Panc1 (cell line): Measurements from ENCODE around the gene ZNF33A. TPM values are rescaled to one million over a fixed set of nuclear protein-coding genes. Genes with fewer than 3 reads are reported as not detected.

Experiments
- ATAC-seq: fragments of 200-7000 bp; cut with Tn5 transposase; 2 replicates; pipeline ENCODE4 v1.9.1; 2020; ENCODE audit warnings: mild to moderate bottlenecking, moderate library complexity
- BruUV-seq: library from RNA; stranded (reverse); fragments of 400-500 nt; replicated peaks from 2 replicates; lab custom pipeline; 2021; lab: Mats Ljungman, UMichigan
- CTCF ChIA-PET: fragments of 300-600 bp; sonication (Branson Sonifier 250); formaldehyde crosslinking; loops from one replicate; lab custom pipeline; 2022; ENCODE audit warnings: antibody characterized with exemption; lab: Charles Lee
- POLR2A ChIA-PET: fragments of 300-600 bp; sonication (Branson Sonifier 250); formaldehyde crosslinking; loops from one replicate; lab custom pipeline; 2022; ENCODE audit warnings: antibody characterized with exemption; lab: Charles Lee
- DNase-seq: peaks from one replicate; pipeline ENCODE4 v3.0.0-alpha.2; 2010; ENCODE audit warnings: low read depth, low spot score
- H3K27ac ChIP-seq: 2 replicates; pipeline ENCODE4 v1.5.1; 2011; ENCODE audit warnings: mild to moderate bottlenecking, low read length, inconsistent platforms
- H3K27me3 ChIP-seq: fragments of 200-500 bp; sonication (Bioruptor generic); 2 replicates; pipeline ENCODE4 v1.6.0; 2014; ENCODE audit warnings: low read length, inconsistent platforms; ENCODE audit not compliant: control insufficient read depth, insufficient read depth
- H3K36me3 ChIP-seq: fragments of 200-500 bp; sonication (Bioruptor generic); 2 replicates; pipeline ENCODE4 v1.5.1; 2014; ENCODE audit warnings: inconsistent platforms, mild to moderate bottlenecking, low read length, moderate library complexity; ENCODE audit not compliant: control insufficient read depth, insufficient read depth
- H3K4me1 ChIP-seq: 2 replicates; pipeline ENCODE4 v1.5.1; 2011; ENCODE audit warnings: inconsistent platforms, mild to moderate bottlenecking, low read length, moderate library complexity; ENCODE audit not compliant: control insufficient read depth, insufficient read depth
- H3K4me3 ChIP-seq, 2 experiments: 2 replicates each; pipeline ENCODE4 v1.5.1; 2011 to 2012; ENCODE audit warnings: low read depth in 2 of 2, low read length in 2 of 2, mild to moderate bottlenecking in 2 of 2, inconsistent platforms in 1 of 2, moderate library complexity in 1 of 2
- H3K9me3 ChIP-seq: fragments of 200-500 bp; sonication (Bioruptor generic); 2 replicates; pipeline ENCODE4 v1.5.1; 2014; ENCODE audit warnings: low read depth, mild to moderate bottlenecking, inconsistent platforms, low read length, moderate library complexity; ENCODE audit not compliant: control insufficient read depth, insufficient read depth
- POLR2AphosphoS5 ChIP-seq: IDR thresholded peaks from 2 replicates; pipeline ENCODE4 v1.6.1; 2012; ENCODE audit warnings: mild to moderate bottlenecking, low read depth, low read length, moderate library complexity
- SIN3A ChIP-seq: IDR thresholded peaks from 2 replicates; pipeline ENCODE4 v1.6.1; 2012; ENCODE audit warnings: low read depth, mild to moderate bottlenecking, low read length, moderate library complexity, borderline replicate concordance; ENCODE audit not compliant: insufficient read depth
- TCF7L2 ChIP-seq: IDR thresholded peaks from 2 replicates; pipeline ENCODE4 v1.6.1; 2011; ENCODE audit warnings: mild to moderate bottlenecking, low read depth, low read length, inconsistent platforms
- in situ Hi-C: cut with HindIII; loops from 2 replicates; pipeline ENCODE4 v1.10.0; 2016; ENCODE audit warnings: low sequenced_read_pairs, low pct_unique_long_range_greater_than_20kb
- intact Hi-C: fragments of 100-400 bp; cut with micrococcal nuclease; formaldehyde crosslinking; loops from one replicate; pipeline ENCODE4 v1.10.0; 2022; ENCODE audit not compliant: unreplicated experiment
- total RNA-seq: library from RNA; stranded (reverse); gene quantifications from one replicate; pipeline ENCODE4 v1.2.1, GENCODE V29; 2021; ENCODE audit not compliant: unreplicated experiment
- TF ChIP-seq, protein P1 (sequence below): fragments of 450-650 bp; IDR thresholded peaks from 2 replicates; pipeline ENCODE4 v1.5.1; 2017; ENCODE audit warnings: mild to moderate bottlenecking
- TF ChIP-seq, protein P2 (sequence below), 2 experiments: IDR thresholded peaks; 2 replicates each; pipeline ENCODE4 v1.6.1; 2011 to 2012; ENCODE audit warnings: low read depth in 2 of 2, control low read depth in 1 of 2, low read length in 1 of 2, mild to moderate bottlenecking in 1 of 2, moderate library complexity in 1 of 2; ENCODE audit not compliant: insufficient read depth in 1 of 2

ZNF33A gene
- total RNA-seq, 1 experiment from 2014 or later = 16.9 TPM

DNA sequence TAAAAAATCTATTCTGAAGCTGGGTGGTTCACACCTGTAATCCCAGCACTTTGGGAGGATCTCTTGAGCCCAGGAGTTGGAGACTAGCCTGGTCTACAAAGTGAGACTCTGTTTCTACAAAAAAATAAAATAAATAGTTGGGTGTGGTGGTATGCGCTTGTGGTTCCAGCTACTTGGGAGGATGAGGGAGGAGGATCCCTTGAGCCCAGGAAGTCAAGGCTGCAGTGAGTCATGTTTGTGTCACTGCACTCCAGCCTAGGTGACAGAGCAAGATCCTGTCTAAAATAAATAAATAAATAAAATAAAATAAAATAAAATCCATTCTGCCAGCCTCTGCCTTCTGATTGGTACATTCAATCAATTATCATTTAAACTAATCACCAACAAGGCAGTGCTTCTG is 17.5 kb downstream of the ZNF33A start:
- DNase-seq (no peak), ATAC-seq (no peak)
- no peak overlapping the region for H3K4me3 ChIP-seq
- no peaks in the 10 kb centered on the region for H3K4me1 ChIP-seq
- no TSS peak for BruUV-seq
- ChIA-PET CTCF (no interaction called here), POLR2A (no interaction called here)
- intact Hi-C loops (no loop called here), in situ Hi-C loops (no loop called here)
- H3K9me3 ChIP-seq = no peaks in the 10 kb centered on the region
- no peaks in the 10 kb centered on the region for H3K27me3 ChIP-seq
- no peak overlapping the region for H3K27ac ChIP-seq
- TF ChIP-seq SIN3A (no peak), POLR2AphosphoS5 (no peak), TCF7L2 (no peak)
- TF ChIP-seq, protein P1, sequence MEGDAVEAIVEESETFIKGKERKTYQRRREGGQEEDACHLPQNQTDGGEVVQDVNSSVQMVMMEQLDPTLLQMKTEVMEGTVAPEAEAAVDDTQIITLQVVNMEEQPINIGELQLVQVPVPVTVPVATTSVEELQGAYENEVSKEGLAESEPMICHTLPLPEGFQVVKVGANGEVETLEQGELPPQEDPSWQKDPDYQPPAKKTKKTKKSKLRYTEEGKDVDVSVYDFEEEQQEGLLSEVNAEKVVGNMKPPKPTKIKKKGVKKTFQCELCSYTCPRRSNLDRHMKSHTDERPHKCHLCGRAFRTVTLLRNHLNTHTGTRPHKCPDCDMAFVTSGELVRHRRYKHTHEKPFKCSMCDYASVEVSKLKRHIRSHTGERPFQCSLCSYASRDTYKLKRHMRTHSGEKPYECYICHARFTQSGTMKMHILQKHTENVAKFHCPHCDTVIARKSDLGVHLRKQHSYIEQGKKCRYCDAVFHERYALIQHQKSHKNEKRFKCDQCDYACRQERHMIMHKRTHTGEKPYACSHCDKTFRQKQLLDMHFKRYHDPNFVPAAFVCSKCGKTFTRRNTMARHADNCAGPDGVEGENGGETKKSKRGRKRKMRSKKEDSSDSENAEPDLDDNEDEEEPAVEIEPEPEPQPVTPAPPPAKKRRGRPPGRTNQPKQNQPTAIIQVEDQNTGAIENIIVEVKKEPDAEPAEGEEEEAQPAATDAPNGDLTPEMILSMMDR = no peak
- TF ChIP-seq, protein P2, sequence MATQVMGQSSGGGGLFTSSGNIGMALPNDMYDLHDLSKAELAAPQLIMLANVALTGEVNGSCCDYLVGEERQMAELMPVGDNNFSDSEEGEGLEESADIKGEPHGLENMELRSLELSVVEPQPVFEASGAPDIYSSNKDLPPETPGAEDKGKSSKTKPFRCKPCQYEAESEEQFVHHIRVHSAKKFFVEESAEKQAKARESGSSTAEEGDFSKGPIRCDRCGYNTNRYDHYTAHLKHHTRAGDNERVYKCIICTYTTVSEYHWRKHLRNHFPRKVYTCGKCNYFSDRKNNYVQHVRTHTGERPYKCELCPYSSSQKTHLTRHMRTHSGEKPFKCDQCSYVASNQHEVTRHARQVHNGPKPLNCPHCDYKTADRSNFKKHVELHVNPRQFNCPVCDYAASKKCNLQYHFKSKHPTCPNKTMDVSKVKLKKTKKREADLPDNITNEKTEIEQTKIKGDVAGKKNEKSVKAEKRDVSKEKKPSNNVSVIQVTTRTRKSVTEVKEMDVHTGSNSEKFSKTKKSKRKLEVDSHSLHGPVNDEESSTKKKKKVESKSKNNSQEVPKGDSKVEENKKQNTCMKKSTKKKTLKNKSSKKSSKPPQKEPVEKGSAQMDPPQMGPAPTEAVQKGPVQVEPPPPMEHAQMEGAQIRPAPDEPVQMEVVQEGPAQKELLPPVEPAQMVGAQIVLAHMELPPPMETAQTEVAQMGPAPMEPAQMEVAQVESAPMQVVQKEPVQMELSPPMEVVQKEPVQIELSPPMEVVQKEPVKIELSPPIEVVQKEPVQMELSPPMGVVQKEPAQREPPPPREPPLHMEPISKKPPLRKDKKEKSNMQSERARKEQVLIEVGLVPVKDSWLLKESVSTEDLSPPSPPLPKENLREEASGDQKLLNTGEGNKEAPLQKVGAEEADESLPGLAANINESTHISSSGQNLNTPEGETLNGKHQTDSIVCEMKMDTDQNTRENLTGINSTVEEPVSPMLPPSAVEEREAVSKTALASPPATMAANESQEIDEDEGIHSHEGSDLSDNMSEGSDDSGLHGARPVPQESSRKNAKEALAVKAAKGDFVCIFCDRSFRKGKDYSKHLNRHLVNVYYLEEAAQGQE (IDR thresholded peaks at IDR 0.05; ENCODE audit: insufficient read depth in 1 of 2, low read depth in 2 of 2, low read length in 1 of 2) = no peak
- no peaks in the 10 kb centered on the region; the same call in 1 of the 2 replicates for H3K36me3 ChIP-seq

DNA sequence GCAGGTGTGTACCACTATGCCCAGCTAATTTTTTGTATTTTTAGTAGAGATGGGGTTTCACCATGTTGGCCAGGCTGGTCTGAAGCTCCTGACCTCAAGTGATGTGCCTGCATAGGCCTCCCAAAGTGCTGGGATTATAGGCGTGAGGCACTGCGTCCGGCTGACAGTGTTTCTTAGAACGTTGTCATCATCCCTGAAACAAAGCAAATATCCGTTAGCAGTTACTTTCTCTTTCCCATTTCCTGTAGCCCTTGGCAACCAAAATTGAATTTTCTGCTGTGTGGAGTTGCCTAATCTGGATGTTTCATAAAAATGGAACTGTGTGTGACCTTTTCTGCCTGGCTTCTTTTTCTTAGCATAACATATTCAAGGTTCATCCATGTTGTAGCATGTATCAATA is 22.4 kb downstream of the ZNF33A start:
- H3K27ac ChIP-seq = no peak overlapping the region
- in situ Hi-C loops (no loop called here), intact Hi-C loops (no loop called here)
- no peak for DNase-seq
- POLR2A ChIA-PET = no interaction called here
- H3K4me1 ChIP-seq = no peaks in the 10 kb centered on the region
- H3K27me3 ChIP-seq = no peaks in the 10 kb centered on the region
- CTCF ChIA-PET = no interaction called here
- no peaks in the 10 kb centered on the region; the same call in 1 of the 2 replicates for H3K36me3 ChIP-seq
- ATAC-seq = no peak
- no peak overlapping the region for H3K4me3 ChIP-seq
- no TSS peak for BruUV-seq
- TF ChIP-seq, protein P2 (IDR thresholded peaks at IDR 0.05; ENCODE audit: insufficient read depth in 1 of 2, low read depth in 2 of 2, low read length in 1 of 2) = no peak
- TF ChIP-seq TCF7L2 (no peak), POLR2AphosphoS5 (no peak), SIN3A (no peak)
- TF ChIP-seq, protein P1 = no peak
- H3K9me3 ChIP-seq = no peaks in the 10 kb centered on the region
